A673 (cell line): ENCODE results near the gene ADRA1B.

ENCODE experiments used
- EZH2 ChIP-seq: fragments of 200-600 bp; sonication (generic); IDR thresholded peaks from 2 replicates; pipeline ENCODE4 v1.6.1; 2017; ENCODE audit warnings: borderline replicate concordance, low read depth, mild to moderate bottlenecking, mixed read lengths, antibody characterized with exemption, low read length; ENCODE audit not compliant: poor library complexity, severe bottlenecking
- TF ChIP-seq, protein P1 (sequence below): fragments of 300-800, 200-600 bp; sonication (generic); conservative IDR thresholded peaks from 2 replicates; pipeline ENCODE4 v1.5.1; 2017; ENCODE audit warnings: low read depth, mild to moderate bottlenecking, antibody characterized with exemption, low read length, moderate library complexity, mixed read lengths

DNA sequence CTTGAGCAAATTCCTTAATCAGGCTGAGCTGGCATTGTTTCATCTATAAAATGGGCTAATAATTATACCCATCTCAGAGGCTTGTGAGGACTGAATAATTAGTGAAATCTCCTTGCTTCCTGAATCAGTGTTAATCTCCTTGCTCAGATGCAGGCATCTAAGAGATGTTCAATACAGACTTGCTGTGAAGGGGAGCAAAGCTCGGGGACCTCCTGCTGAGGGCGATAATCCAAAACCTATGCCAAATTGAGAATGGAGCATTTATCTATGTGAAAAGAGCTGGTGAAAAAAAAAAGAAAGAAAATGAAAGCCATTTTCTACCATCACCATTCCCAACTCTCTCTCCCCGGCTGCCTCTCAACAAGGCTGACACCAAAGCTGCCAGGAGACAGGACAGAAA, 37.3 kb downstream of the ADRA1B start:
- TF ChIP-seq, protein P1, sequence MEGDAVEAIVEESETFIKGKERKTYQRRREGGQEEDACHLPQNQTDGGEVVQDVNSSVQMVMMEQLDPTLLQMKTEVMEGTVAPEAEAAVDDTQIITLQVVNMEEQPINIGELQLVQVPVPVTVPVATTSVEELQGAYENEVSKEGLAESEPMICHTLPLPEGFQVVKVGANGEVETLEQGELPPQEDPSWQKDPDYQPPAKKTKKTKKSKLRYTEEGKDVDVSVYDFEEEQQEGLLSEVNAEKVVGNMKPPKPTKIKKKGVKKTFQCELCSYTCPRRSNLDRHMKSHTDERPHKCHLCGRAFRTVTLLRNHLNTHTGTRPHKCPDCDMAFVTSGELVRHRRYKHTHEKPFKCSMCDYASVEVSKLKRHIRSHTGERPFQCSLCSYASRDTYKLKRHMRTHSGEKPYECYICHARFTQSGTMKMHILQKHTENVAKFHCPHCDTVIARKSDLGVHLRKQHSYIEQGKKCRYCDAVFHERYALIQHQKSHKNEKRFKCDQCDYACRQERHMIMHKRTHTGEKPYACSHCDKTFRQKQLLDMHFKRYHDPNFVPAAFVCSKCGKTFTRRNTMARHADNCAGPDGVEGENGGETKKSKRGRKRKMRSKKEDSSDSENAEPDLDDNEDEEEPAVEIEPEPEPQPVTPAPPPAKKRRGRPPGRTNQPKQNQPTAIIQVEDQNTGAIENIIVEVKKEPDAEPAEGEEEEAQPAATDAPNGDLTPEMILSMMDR, result no peak
- TF ChIP-seq EZH2, result no peak
